ENCODE data around the gene MAGT1.
"Not testable (repeated sequence)": the region's sequence is repeated elsewhere in the genome, so short reads cannot be mapped to it uniquely, and the experiment has no call there.

MAGT1 gene

DNA sequence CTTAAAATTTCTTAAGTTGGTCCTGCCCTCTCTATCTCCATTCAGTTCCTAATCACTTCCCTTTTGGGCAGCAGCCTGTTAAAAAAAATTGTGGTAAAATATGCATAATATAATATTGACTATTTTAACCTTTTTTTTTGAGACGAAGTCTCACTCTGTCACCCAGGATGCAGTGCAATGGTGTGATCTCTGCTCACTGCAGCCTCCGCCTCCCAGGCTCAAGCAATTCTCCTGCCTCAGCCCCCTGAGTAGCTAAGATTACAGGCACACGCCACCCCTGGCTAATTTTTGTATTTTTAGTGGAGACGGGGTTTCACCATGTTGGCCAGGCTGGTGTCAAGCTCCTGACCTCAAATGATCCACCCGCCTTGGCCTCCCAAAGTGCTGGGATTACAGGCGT is 24.1 kb upstream of the MAGT1 start:
- not testable (repeated sequence) for H3K27me3 ChIP-seq (ENCODE audit: control insufficient read depth, insufficient read depth, low read length, poor library complexity, severe bottlenecking); H3K4me1 ChIP-seq (ENCODE audit: control insufficient read depth, insufficient read depth, low read length); H3K4me3 ChIP-seq (ENCODE audit: insufficient read depth, low read depth, low read length); H3K36me3 ChIP-seq (ENCODE audit: control insufficient read depth, insufficient read depth, low read length); H3K9me3 ChIP-seq (ENCODE audit: control insufficient read depth, low read length); H3K27ac ChIP-seq (ENCODE audit: insufficient read depth, low read depth, low read length, poor library complexity, severe bottlenecking)
- 81 to 84% methylated on average over 6 of the region's 6 CpGs for WGBS, 2 experiments

DNA sequence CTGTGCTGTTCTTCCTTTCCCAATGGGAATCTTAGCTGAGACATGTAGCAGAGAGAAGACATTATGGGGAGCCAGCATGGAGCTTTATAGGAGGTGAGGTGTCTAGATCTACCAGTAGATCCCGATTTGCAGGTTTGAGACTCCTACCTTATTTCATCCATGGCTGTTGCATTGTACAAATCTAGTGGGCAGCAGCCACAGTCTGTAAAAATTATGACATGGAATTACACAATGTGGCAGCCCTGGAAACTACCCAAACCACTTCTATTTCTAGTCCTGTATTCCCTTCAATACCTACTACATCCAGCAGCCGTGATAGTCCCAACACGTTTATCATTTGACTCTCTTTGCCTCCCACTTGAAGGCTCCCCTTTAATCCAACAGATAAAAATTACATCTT is 23.3 kb upstream of the MAGT1 start:
- Histone ChIP-seq H3K9me3 (ENCODE audit: control insufficient read depth, low read length) (no peaks in the 10 kb centered on the region), H3K27ac (ENCODE audit: insufficient read depth, low read depth, low read length, poor library complexity, severe bottlenecking) (no peak overlapping the region), H3K4me1 (ENCODE audit: control insufficient read depth, insufficient read depth, low read length) (no peaks in the 10 kb centered on the region), H3K27me3 (ENCODE audit: control insufficient read depth, insufficient read depth, low read length, poor library complexity, severe bottlenecking) (no peaks in the 10 kb centered on the region), H3K36me3 (ENCODE audit: control insufficient read depth, insufficient read depth, low read length) (no peaks in the 10 kb centered on the region), H3K4me3 (ENCODE audit: insufficient read depth, low read depth, low read length) (no peak overlapping the region)
- WGBS, 2 experiments: 90 to 94% methylated on average over 2 to 3 of the region's 3 CpGs

DNA sequence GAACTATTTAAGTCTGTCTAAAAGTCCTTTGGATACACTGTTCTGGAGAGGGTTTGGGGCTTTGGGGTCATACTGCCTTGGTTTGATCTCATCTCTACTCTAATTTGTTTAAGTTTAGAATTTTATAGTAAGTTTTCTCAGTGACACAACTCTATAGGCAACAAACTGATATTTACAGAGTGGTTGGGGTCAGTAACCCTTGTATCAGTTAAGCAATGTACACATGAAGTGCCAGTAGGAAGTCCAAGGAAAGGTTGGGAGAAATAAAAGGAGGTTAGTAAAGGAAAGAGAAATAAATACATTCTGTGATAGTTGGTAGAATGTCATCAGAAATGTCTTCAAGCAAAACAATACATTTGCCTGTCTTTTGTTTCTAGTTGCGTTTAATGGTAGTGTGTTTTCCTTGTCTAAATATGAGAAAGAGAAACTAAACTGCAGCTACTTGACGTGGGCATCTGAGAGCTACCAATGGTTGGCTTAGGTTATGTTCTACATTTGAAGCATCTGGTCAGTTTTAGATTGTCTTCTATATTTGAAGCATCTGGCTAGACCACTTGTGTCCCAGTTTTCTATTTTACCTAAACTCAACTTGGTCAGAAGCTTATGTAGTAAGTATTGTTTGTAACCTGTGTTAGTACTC is 22.2 kb upstream of the MAGT1 start:
- Histone ChIP-seq H3K9me3 (ENCODE audit: control insufficient read depth, low read length) (no peaks in the 10 kb centered on the region), H3K27ac (ENCODE audit: insufficient read depth, low read depth, low read length, poor library complexity, severe bottlenecking) (no peak overlapping the region), H3K27me3 (ENCODE audit: control insufficient read depth, insufficient read depth, low read length, poor library complexity, severe bottlenecking) (no peaks in the 10 kb centered on the region), H3K4me3 (ENCODE audit: insufficient read depth, low read depth, low read length) (no peak overlapping the region), H3K4me1 (ENCODE audit: control insufficient read depth, insufficient read depth, low read length) (no peaks in the 10 kb centered on the region), H3K36me3 (ENCODE audit: control insufficient read depth, insufficient read depth, low read length) (no peaks in the 10 kb centered on the region)
- 89 to 90% methylated on average over 2 of the region's 2 CpGs for WGBS, 2 experiments

DNA sequence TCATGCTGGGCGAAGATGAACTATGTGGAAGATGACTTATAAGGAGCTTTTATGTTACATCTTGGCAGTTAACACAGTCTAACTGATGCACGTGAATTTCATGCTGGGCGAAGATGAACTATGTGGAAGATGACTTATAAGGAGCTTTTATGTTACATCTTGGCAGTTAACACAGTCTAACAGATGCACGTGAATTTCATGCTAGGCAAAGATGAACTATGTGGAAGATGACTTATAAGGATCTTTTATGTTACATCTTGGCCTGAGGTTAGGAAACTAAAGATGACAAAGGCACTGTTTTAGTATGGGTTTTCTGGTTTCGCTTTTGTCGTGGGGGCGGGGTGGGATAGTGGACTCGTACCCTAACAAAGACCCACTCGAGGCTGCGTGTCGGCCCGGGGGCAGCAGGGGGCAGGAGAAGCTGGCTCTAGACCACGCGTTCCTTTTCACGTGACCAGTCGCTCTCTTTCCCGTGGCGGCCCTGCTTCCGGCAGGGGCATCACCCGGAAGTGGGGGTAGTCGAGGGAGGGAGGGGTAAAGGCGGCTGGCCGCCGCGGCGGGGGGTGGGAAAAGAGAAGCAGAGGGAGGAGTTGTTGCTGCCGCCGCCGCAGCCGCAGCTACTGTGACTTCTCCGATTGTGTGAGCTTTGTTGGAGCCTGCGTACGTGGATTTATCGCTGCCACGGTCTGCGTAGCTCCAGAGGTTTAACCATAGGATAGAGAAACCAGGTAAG is 15.0 kb upstream of the MAGT1 start, which contains the start of gene ATP7A:
ATP7A (plus strand) TSS at position 586 of the 733 bp plus-strand sequence. CDS start 60,949 bp downstream, outside the sequence.
- H3K4me3 ChIP-seq (ENCODE audit: insufficient read depth, low read depth, low read length): peak within 1 kb of the TSS; percentile 55
- WGBS, 2 experiments: 9% methylated on average over 35 to 36 of the region's 36 CpGs
- no peaks in the 10 kb centered on the region for H3K36me3 ChIP-seq (ENCODE audit: control insufficient read depth, insufficient read depth, low read length)
- H3K27me3 ChIP-seq (ENCODE audit: control insufficient read depth, insufficient read depth, low read length, poor library complexity, severe bottlenecking): no peaks in the 10 kb centered on the region
- H3K9me3 ChIP-seq (ENCODE audit: control insufficient read depth, low read length): no peaks in the 10 kb centered on the region
- H3K27ac ChIP-seq (ENCODE audit: insufficient read depth, low read depth, low read length, poor library complexity, severe bottlenecking): peak within 1 kb of the TSS; percentile 16
- no peaks in the 10 kb centered on the region for H3K4me1 ChIP-seq (ENCODE audit: control insufficient read depth, insufficient read depth, low read length)

DNA sequence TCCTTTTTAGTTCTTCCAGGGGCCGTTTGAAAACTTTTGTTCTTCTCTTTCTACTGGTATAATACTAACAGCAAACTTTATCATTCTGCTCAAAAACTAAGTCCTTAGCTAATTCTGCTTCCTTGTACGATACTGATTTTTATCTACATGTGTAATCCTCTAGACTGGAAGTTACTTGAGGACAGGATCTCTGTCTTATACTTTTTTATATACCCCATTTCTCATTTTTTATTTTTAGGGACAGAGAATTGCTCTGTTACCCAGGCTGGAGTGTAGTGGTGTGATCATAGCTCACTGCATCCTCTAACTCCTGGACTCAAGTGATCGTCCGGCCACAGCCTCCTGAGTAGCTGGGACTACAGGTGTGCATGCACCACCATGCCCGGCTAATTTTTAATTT is 6.3 kb upstream of the MAGT1 start:
- no peak overlapping the region for H3K4me3 ChIP-seq (ENCODE audit: insufficient read depth, low read depth, low read length)
- H3K36me3 ChIP-seq (ENCODE audit: control insufficient read depth, insufficient read depth, low read length): no peaks in the 10 kb centered on the region
- H3K9me3 ChIP-seq (ENCODE audit: control insufficient read depth, low read length): no peaks in the 10 kb centered on the region
- no peak overlapping the region for H3K27ac ChIP-seq (ENCODE audit: insufficient read depth, low read depth, low read length, poor library complexity, severe bottlenecking)
- H3K27me3 ChIP-seq (ENCODE audit: control insufficient read depth, insufficient read depth, low read length, poor library complexity, severe bottlenecking): no peaks in the 10 kb centered on the region
- 88 to 95% methylated on average over 4 to 5 of the region's 5 CpGs for WGBS, 2 experiments
- no peaks in the 10 kb centered on the region for H3K4me1 ChIP-seq (ENCODE audit: control insufficient read depth, insufficient read depth, low read length)

DNA sequence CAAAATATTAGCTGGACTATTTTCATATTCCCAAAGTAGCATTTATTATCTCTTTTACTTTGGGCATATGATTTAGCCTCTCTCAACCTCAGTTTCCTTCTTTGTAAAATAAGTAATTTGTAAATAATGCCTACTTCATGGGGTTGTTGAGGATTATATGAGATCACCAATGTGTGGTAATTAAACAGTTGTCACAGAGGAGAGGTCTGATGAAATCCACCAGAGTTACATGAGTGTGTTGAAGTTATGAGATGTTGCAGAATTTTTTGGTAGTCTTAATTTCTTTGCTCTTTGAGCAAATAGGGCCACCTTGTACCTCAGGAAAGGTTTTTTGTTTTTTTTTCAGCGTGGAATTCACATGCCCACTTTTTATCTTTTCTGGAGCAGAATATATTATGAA is 5.5 kb upstream of the MAGT1 start:
- 43% methylated on average over 1 of the region's 1 CpG; no CpG with 5 or more reads in 1 of the 2 experiments for WGBS, 2 experiments
- Histone ChIP-seq H3K9me3 (ENCODE audit: control insufficient read depth, low read length) (no peaks in the 10 kb centered on the region), H3K27ac (ENCODE audit: insufficient read depth, low read depth, low read length, poor library complexity, severe bottlenecking) (no peak overlapping the region), H3K4me3 (ENCODE audit: insufficient read depth, low read depth, low read length) (peak overlapping the region; percentile 75), H3K36me3 (ENCODE audit: control insufficient read depth, insufficient read depth, low read length) (no peaks in the 10 kb centered on the region), H3K27me3 (ENCODE audit: control insufficient read depth, insufficient read depth, low read length, poor library complexity, severe bottlenecking) (no peaks in the 10 kb centered on the region), H3K4me1 (ENCODE audit: control insufficient read depth, insufficient read depth, low read length) (no peaks in the 10 kb centered on the region)

DNA sequence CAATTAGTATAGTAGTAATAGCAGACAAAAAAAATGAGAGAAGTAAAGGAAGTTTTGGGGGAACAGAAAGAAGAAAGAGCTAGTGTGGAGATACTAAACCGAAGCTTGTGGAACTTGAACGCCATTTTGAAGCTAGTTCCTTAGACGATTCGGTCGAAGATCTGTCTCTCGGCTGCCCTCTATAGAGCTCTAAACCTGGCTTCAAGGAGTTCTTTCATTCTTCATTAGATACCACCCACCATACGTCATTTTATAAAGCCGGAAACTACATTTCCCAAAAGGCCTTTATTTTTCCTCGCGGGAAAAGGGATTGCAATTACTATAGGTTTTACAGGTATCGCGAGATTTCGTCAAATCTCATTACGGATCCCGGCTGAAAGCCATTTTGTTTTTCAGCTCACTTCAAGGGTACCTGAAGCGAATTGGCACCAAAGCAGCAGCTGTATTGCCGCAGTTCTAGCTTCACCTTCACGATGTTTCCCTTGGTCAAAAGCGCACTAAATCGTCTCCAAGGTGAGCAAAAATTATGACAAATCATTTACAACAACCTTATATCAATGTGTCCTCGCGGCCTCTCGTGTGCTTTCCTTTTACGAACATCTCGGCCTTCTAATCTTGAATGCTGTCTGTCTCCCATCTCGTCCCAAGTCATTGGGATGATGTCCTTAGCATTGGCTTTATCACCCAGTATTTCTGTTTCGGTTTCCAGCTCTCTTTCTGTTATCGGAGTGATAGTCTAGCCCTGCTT is 4.0 kb upstream of the MAGT1 start, which contains the start of gene COX7B:
COX7B (plus strand) TSS at position 388 of the 748 bp plus-strand sequence; CDS start at position 474, 86 bp downstream.
- H3K36me3 ChIP-seq (ENCODE audit: control insufficient read depth, insufficient read depth, low read length): no peaks in the 10 kb centered on the region
- no peaks in the 10 kb centered on the region for H3K27me3 ChIP-seq (ENCODE audit: control insufficient read depth, insufficient read depth, low read length, poor library complexity, severe bottlenecking)
- no peaks in the 10 kb centered on the region for H3K9me3 ChIP-seq (ENCODE audit: control insufficient read depth, low read length)
- peak within 1 kb of the TSS; percentile 81 for H3K27ac ChIP-seq (ENCODE audit: insufficient read depth, low read depth, low read length, poor library complexity, severe bottlenecking)
- H3K4me3 ChIP-seq (ENCODE audit: insufficient read depth, low read depth, low read length): peak within 1 kb of the TSS; percentile 75
- 1% methylated on average over 25 to 28 of the region's 28 CpGs for WGBS, 2 experiments
- no peaks in the 10 kb centered on the region for H3K4me1 ChIP-seq (ENCODE audit: control insufficient read depth, insufficient read depth, low read length)

DNA sequence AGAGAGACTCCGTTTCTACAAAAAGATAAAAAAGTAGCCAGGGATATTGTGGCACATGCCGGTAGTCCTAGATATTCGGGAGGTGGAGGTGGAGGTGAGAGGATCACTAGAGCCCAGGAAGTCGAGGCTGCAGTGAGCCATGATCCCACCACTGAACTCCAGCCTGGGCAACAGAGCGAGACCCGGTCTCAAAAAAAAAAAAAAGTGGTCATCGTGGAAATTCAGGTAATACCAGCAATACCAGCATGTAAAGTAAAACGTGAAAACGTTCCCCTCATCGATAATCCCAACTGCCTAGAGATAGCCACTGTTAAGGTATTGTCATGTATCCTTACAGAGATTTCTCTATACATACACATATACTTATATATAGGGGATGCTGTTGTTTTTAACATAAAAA is 1.5 kb downstream of the MAGT1 start:
- Histone ChIP-seq H3K27me3 (ENCODE audit: control insufficient read depth, insufficient read depth, low read length, poor library complexity, severe bottlenecking) (no peaks in the 10 kb centered on the region), H3K36me3 (ENCODE audit: control insufficient read depth, insufficient read depth, low read length) (no peaks in the 10 kb centered on the region), H3K9me3 (ENCODE audit: control insufficient read depth, low read length) (no peaks in the 10 kb centered on the region), H3K4me3 (ENCODE audit: insufficient read depth, low read depth, low read length) (no peak overlapping the region), H3K27ac (ENCODE audit: insufficient read depth, low read depth, low read length, poor library complexity, severe bottlenecking) (no peak overlapping the region), H3K4me1 (ENCODE audit: control insufficient read depth, insufficient read depth, low read length) (no peaks in the 10 kb centered on the region)
- WGBS, 2 experiments: 86 to 88% methylated on average over 10 of the region's 10 CpGs

DNA sequence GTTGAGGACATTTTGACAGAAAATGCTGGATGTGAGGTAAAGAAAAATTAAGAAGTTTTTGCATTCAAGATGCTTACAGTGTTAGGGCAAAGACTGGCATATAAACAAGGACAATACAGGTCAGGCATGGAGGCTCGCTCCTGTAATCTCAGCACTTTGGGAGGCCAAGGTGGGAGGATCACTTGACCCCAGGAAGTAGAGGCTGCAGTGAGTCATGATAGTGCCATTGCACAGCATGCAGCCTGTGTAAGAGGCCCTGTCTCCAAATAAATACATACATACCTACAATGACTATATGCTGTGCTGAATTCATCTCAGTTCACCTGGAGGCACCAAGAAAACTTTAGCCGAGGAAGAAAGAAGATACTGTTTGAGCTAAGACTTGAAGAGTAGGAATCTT is 2.3 kb downstream of the MAGT1 start:
- Histone ChIP-seq H3K27ac (ENCODE audit: insufficient read depth, low read depth, low read length, poor library complexity, severe bottlenecking) (no peak overlapping the region), H3K4me3 (ENCODE audit: insufficient read depth, low read depth, low read length) (no peak overlapping the region), H3K36me3 (ENCODE audit: control insufficient read depth, insufficient read depth, low read length) (no peaks in the 10 kb centered on the region), H3K4me1 (ENCODE audit: control insufficient read depth, insufficient read depth, low read length) (no peaks in the 10 kb centered on the region), H3K27me3 (ENCODE audit: control insufficient read depth, insufficient read depth, low read length, poor library complexity, severe bottlenecking) (no peaks in the 10 kb centered on the region), H3K9me3 (ENCODE audit: control insufficient read depth, low read length) (no peaks in the 10 kb centered on the region)
- WGBS, 2 experiments: 90 to 93% methylated on average over 2 of the region's 2 CpGs

DNA sequence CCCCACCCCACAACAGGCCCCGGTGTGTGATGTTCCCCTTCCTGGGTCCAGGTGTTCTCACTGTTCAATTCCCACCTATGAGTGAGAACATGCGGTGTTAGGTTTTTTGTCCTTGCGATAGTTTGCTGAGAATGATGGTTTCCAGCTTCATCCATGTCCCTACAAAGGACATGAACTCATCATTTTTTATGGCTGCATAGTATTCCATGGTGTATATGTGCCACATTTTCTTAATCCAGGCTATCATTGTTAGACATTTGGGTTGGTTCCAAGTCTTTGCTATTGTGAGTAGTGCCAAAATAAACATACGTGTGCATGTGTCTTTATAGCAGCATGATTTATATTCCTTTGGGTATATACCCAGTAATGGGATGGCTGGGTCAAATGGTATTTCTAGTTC is 13.8 kb downstream of the MAGT1 start:
- 100% methylated on average over 1 of the region's 4 CpGs; no CpG with 5 or more reads in 1 of the 2 experiments for WGBS, 2 experiments
- not testable (repeated sequence) for H3K27me3 ChIP-seq (ENCODE audit: control insufficient read depth, insufficient read depth, low read length, poor library complexity, severe bottlenecking); H3K36me3 ChIP-seq (ENCODE audit: control insufficient read depth, insufficient read depth, low read length); H3K27ac ChIP-seq (ENCODE audit: insufficient read depth, low read depth, low read length, poor library complexity, severe bottlenecking); H3K4me3 ChIP-seq (ENCODE audit: insufficient read depth, low read depth, low read length); H3K9me3 ChIP-seq (ENCODE audit: control insufficient read depth, low read length); H3K4me1 ChIP-seq (ENCODE audit: control insufficient read depth, insufficient read depth, low read length)
